Measurements from ENCODE around the gene SUMO2.
A peak's percentile ranks its signal among the peaks of the same experiment; 100 is the strongest.
"Not testable (repeated sequence)": the region's sequence is repeated elsewhere in the genome, so short reads cannot be mapped to it uniquely, and the experiment has no call there.

Gene SUMO2

GRCh38 chr17:75182569-75183436 is at the start of gene SUMO2:
Gene SUMO2, minus strand, starts transcription at chr17:75182959. Its CDS starts 125 bp downstream, at chr17:75182834.
- no peaks in the 10 kb centered on the region for H3K27me3 Mint-ChIP-seq
- H3K9me3 Mint-ChIP-seq, result no peaks in the 10 kb centered on the region
- H3K4me1 Mint-ChIP-seq, result peaks cover 33% of the 10 kb centered on the region
- ATAC-seq, result peak; percentile 95
- peak within 1 kb of the TSS; percentile 99 for H3K27ac Mint-ChIP-seq
- H3K36me3 Mint-ChIP-seq, result peaks cover 10% of the 10 kb centered on the region
- H3K4me3 Mint-ChIP-seq, result peak within 1 kb of the TSS; percentile 88

GRCh38 chr17:75231741-75232464 is 49.1 kb upstream of the SUMO2 start:
- Mint-ChIP-seq H3K27ac (no peak overlapping the region), H3K36me3 (peaks cover 68% of the 10 kb centered on the region), H3K9me3 (no peaks in the 10 kb centered on the region), H3K4me1 (no peaks in the 10 kb centered on the region), H3K27me3 (no peaks in the 10 kb centered on the region), H3K4me3 (no peak overlapping the region)
- no peak for ATAC-seq

GRCh38 chr17:75231071-75231470 is 48.3 kb upstream of the SUMO2 start:
- no peaks in the 10 kb centered on the region for H3K4me1 Mint-ChIP-seq
- no peak overlapping the region for H3K27ac Mint-ChIP-seq
- H3K4me3 Mint-ChIP-seq, result no peak overlapping the region
- no peak for ATAC-seq
- no peaks in the 10 kb centered on the region for H3K9me3 Mint-ChIP-seq
- H3K36me3 Mint-ChIP-seq, result peaks cover 62% of the 10 kb centered on the region
- no peaks in the 10 kb centered on the region for H3K27me3 Mint-ChIP-seq

- ATAC-seq, result no peak
- Mint-ChIP-seq H3K36me3 (peaks cover 60% of the 10 kb centered on the region), H3K9me3 (no peaks in the 10 kb centered on the region), H3K27ac (peak overlapping the region; percentile 23), H3K4me3 (no peak overlapping the region), H3K4me1 (no peaks in the 10 kb centered on the region), H3K27me3 (no peaks in the 10 kb centered on the region)
Measured at GRCh38 chr17:75228847-75229246, 46.1 kb upstream of the SUMO2 start.

GRCh38 chr17:75228305-75228704 is 45.5 kb upstream of the SUMO2 start:
- no peak for ATAC-seq
- H3K27ac Mint-ChIP-seq, result peak overlapping the region; percentile 23

GRCh38 chr17:75227729-75228128 is 45.0 kb upstream of the SUMO2 start:
- no peak for ATAC-seq
- no peaks in the 10 kb centered on the region for H3K27me3 Mint-ChIP-seq
- no peaks in the 10 kb centered on the region for H3K4me1 Mint-ChIP-seq
- peak overlapping the region; percentile 23 for H3K27ac Mint-ChIP-seq
- peaks cover 54% of the 10 kb centered on the region for H3K36me3 Mint-ChIP-seq
- no peak overlapping the region for H3K4me3 Mint-ChIP-seq
- H3K9me3 Mint-ChIP-seq, result no peaks in the 10 kb centered on the region

More at GRCh38 chr17:75228305-75228704, 45.5 kb upstream of the SUMO2 start:
- no peaks in the 10 kb centered on the region for H3K27me3 Mint-ChIP-seq
- no peaks in the 10 kb centered on the region for H3K9me3 Mint-ChIP-seq
- H3K36me3 Mint-ChIP-seq, result peaks cover 60% of the 10 kb centered on the region
- H3K4me3 Mint-ChIP-seq, result no peak overlapping the region
- no peaks in the 10 kb centered on the region for H3K4me1 Mint-ChIP-seq

- no peak overlapping the region for H3K27ac Mint-ChIP-seq
- H3K36me3 Mint-ChIP-seq, result peaks cover 39% of the 10 kb centered on the region
- no peak for ATAC-seq
- no peaks in the 10 kb centered on the region for H3K9me3 Mint-ChIP-seq
- H3K4me1 Mint-ChIP-seq, result no peaks in the 10 kb centered on the region
- H3K27me3 Mint-ChIP-seq, result no peaks in the 10 kb centered on the region
- no peak overlapping the region for H3K4me3 Mint-ChIP-seq
Measured at GRCh38 chr17:75225016-75225415, 42.3 kb upstream of the SUMO2 start.

- no peak overlapping the region for H3K27ac Mint-ChIP-seq
- no peak overlapping the region for H3K4me3 Mint-ChIP-seq
- H3K4me1 Mint-ChIP-seq, result no peaks in the 10 kb centered on the region
- H3K9me3 Mint-ChIP-seq, result no peaks in the 10 kb centered on the region
- no peak for ATAC-seq
- peaks cover 55% of the 10 kb centered on the region for H3K36me3 Mint-ChIP-seq
- no peaks in the 10 kb centered on the region for H3K27me3 Mint-ChIP-seq
Measured at GRCh38 chr17:75219815-75220214, 37.1 kb upstream of the SUMO2 start.

GRCh38 chr17:75218131-75218530 is 35.4 kb upstream of the SUMO2 start:
- no peak overlapping the region for H3K27ac Mint-ChIP-seq
- peaks cover 49% of the 10 kb centered on the region for H3K36me3 Mint-ChIP-seq
- no peak overlapping the region for H3K4me3 Mint-ChIP-seq
- no peaks in the 10 kb centered on the region for H3K27me3 Mint-ChIP-seq
- H3K4me1 Mint-ChIP-seq, result no peaks in the 10 kb centered on the region
- ATAC-seq, result no peak
- H3K9me3 Mint-ChIP-seq, result no peaks in the 10 kb centered on the region

GRCh38 chr17:75209061-75209460 is 26.3 kb upstream of the SUMO2 start:
- no peak for ATAC-seq
- Mint-ChIP-seq H3K4me1 (peaks cover 19% of the 10 kb centered on the region), H3K9me3 (no peaks in the 10 kb centered on the region), H3K36me3 (peaks cover 19% of the 10 kb centered on the region), H3K27ac (no peak overlapping the region), H3K4me3 (no peak overlapping the region), H3K27me3 (no peaks in the 10 kb centered on the region)

- H3K27me3 Mint-ChIP-seq, result no peaks in the 10 kb centered on the region
- no peaks in the 10 kb centered on the region for H3K9me3 Mint-ChIP-seq
- H3K36me3 Mint-ChIP-seq, result peaks cover 15% of the 10 kb centered on the region
- H3K27ac Mint-ChIP-seq, result no peak overlapping the region
- no peak for ATAC-seq
- peaks cover 20% of the 10 kb centered on the region for H3K4me1 Mint-ChIP-seq
- H3K4me3 Mint-ChIP-seq, result no peak overlapping the region
Measured at GRCh38 chr17:75208161-75208560, 25.4 kb upstream of the SUMO2 start.

GRCh38 chr17:75207760-75208159 is 25.0 kb upstream of the SUMO2 start:
- Mint-ChIP-seq H3K36me3 (peaks cover 12% of the 10 kb centered on the region), H3K4me1 (peaks cover 20% of the 10 kb centered on the region), H3K27me3 (no peaks in the 10 kb centered on the region), H3K9me3 (no peaks in the 10 kb centered on the region), H3K27ac (no peak overlapping the region), H3K4me3 (no peak overlapping the region)
- no peak for ATAC-seq

- H3K9me3 Mint-ChIP-seq, H3K27me3 Mint-ChIP-seq, ATAC-seq: not testable (repeated sequence)
- H3K4me1 Mint-ChIP-seq, result peaks cover 21% of the 10 kb centered on the region
- peak overlapping the region; percentile 96 for H3K4me3 Mint-ChIP-seq
- H3K27ac Mint-ChIP-seq, result peak overlapping the region; percentile 98
- peaks cover 11% of the 10 kb centered on the region for H3K36me3 Mint-ChIP-seq
Measured at GRCh38 chr17:75207050-75207407, 24.3 kb upstream of the SUMO2 start.

- Mint-ChIP-seq H3K36me3 (peaks cover 6% of the 10 kb centered on the region), H3K4me1 (peaks cover 27% of the 10 kb centered on the region), H3K9me3 (no peaks in the 10 kb centered on the region), H3K27me3 (no peaks in the 10 kb centered on the region), H3K27ac (peak overlapping the region; percentile 98), H3K4me3 (peak overlapping the region; percentile 96)
- peak; percentile 35 for ATAC-seq
Measured at GRCh38 chr17:75205793-75206163, 23.0 kb upstream of the SUMO2 start.

- Mint-ChIP-seq H3K27me3 (no peaks in the 10 kb centered on the region), H3K27ac (peak within 1 kb of the TSS; percentile 98), H3K4me3 (peak within 1 kb of the TSS; percentile 96), H3K4me1 (peaks cover 27% of the 10 kb centered on the region), H3K9me3 (no peaks in the 10 kb centered on the region), H3K36me3 (peaks cover 6% of the 10 kb centered on the region)
- ATAC-seq, result peak; percentile 90
Measured at GRCh38 chr17:75205037-75205792, 22.5 kb upstream of the SUMO2 start, which contains the start of gene NUP85. Gene NUP85, plus strand, starts transcription at chr17:75205679. Its CDS starts 83 bp downstream, at chr17:75205762.

Measured in stimulated activated memory B cell treated with anti-CD40 and anti-IgM and Interleukin-4, amounts not matched to agents 10 μg/mL and 1 μg/mL and 100 μg/mL, for 72 hours (primary cell).